DND-41 (cell line): Measurements from ENCODE around the gene NLRP13.

ENCODE experiments used
- ATAC-seq: fragments of 200-7000 bp; cut with Tn5 transposase; 3 replicates; pipeline ENCODE4 v1.9.1; 2021; ENCODE audit warnings: low read depth; ENCODE audit not compliant: insufficient read depth
- DNase-seq: peaks from one replicate; pipeline ENCODE4 v3.0.0-alpha.2; 2020
- H2AFZ ChIP-seq: 2 replicates; pipeline ENCODE4 v1.6.0; 2012; ENCODE audit warnings: low read depth, low read length
- H3K27ac ChIP-seq: 2 replicates; pipeline ENCODE4 v1.5.1; 2012; ENCODE audit warnings: low read length, inconsistent platforms
- H3K27me3 ChIP-seq: fragments of 200-600 bp; sonication (generic); 2 replicates; pipeline ENCODE4 v1.6.0; 2012; ENCODE audit warnings: low read length, mild to moderate bottlenecking, inconsistent platforms; ENCODE audit not compliant: insufficient read depth, poor library complexity
- H3K36me3 ChIP-seq: 2 replicates; pipeline ENCODE4 v1.5.1; 2012; ENCODE audit warnings: low read length, inconsistent platforms; ENCODE audit not compliant: insufficient read depth
- H3K4me1 ChIP-seq: 2 replicates; pipeline ENCODE4 v1.5.1; 2012; ENCODE audit warnings: mild to moderate bottlenecking, low read length; ENCODE audit not compliant: insufficient read depth
- H3K4me2 ChIP-seq: 2 replicates; pipeline ENCODE4 v1.6.0; 2012; ENCODE audit warnings: mild to moderate bottlenecking, moderate library complexity, low read length, inconsistent platforms; ENCODE audit not compliant: insufficient read depth
- H3K4me3 ChIP-seq, 2 experiments: fragments of 200-600 bp in 1 of 2; shearing (Covaris generic) in 1 of 2; 2 replicates each; pipeline ENCODE4 v1.5.1; 2012 to 2016; ENCODE audit warnings: inconsistent platforms in 2 of 2, low read length in 2 of 2, mild to moderate bottlenecking in 2 of 2, low read depth in 1 of 2, moderate library complexity in 1 of 2
- H3K79me2 ChIP-seq: 2 replicates; pipeline ENCODE4 v1.6.0; 2012; ENCODE audit warnings: low read length, inconsistent platforms; ENCODE audit not compliant: insufficient read depth
- H3K9ac ChIP-seq: 2 replicates; pipeline ENCODE4 v1.6.0; 2012; ENCODE audit warnings: low read depth, mild to moderate bottlenecking, inconsistent platforms, low read length, moderate library complexity
- H3K9me3 ChIP-seq: 2 replicates; pipeline ENCODE4 v1.5.1; 2012; ENCODE audit warnings: low read length, moderate library complexity, mild to moderate bottlenecking, inconsistent platforms; ENCODE audit not compliant: insufficient read depth, severe bottlenecking
- H4K20me1 ChIP-seq: 2 replicates; pipeline ENCODE4 v1.6.0; 2012; ENCODE audit warnings: low read length; ENCODE audit not compliant: insufficient read depth
- EZH2 ChIP-seq: IDR thresholded peaks from 3 replicates; pipeline ENCODE4 v1.6.1; 2012; ENCODE audit warnings: borderline replicate concordance, low read depth, mild to moderate bottlenecking, moderate library complexity, low read length, inconsistent platforms; ENCODE audit not compliant: severe bottlenecking
- TF ChIP-seq, protein P1 (sequence below): IDR thresholded peaks from 2 replicates; pipeline ENCODE4 v1.5.1; 2012; ENCODE audit warnings: borderline replicate concordance, low read length, moderate library complexity, mild to moderate bottlenecking; ENCODE audit not compliant: poor library complexity, severe bottlenecking; ENCODE audit errors: extremely low read depth

The NLRP13 gene

GRCh38 chr19:55912916-55913315 is 19.2 kb downstream of the NLRP13 start:
- Histone ChIP-seq H3K27me3 (peaks cover 2% of the 10 kb centered on the region), H3K9me3 (no peaks in the 10 kb centered on the region), H2AFZ (no peak overlapping the region), H3K79me2 (no peaks in the 10 kb centered on the region), H4K20me1 (no peaks in the 10 kb centered on the region), H3K36me3 (no peaks in the 10 kb centered on the region), H3K4me3 (no peak overlapping the region), H3K4me1 (no peaks in the 10 kb centered on the region), H3K4me2 (no peak overlapping the region), H3K9ac (no peak overlapping the region), H3K27ac (no peak overlapping the region)
- TF ChIP-seq, protein P1, sequence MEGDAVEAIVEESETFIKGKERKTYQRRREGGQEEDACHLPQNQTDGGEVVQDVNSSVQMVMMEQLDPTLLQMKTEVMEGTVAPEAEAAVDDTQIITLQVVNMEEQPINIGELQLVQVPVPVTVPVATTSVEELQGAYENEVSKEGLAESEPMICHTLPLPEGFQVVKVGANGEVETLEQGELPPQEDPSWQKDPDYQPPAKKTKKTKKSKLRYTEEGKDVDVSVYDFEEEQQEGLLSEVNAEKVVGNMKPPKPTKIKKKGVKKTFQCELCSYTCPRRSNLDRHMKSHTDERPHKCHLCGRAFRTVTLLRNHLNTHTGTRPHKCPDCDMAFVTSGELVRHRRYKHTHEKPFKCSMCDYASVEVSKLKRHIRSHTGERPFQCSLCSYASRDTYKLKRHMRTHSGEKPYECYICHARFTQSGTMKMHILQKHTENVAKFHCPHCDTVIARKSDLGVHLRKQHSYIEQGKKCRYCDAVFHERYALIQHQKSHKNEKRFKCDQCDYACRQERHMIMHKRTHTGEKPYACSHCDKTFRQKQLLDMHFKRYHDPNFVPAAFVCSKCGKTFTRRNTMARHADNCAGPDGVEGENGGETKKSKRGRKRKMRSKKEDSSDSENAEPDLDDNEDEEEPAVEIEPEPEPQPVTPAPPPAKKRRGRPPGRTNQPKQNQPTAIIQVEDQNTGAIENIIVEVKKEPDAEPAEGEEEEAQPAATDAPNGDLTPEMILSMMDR, result no peak
- TF ChIP-seq EZH2, result no peak
- ATAC-seq, result no peak
- no peak for DNase-seq

DNA sequence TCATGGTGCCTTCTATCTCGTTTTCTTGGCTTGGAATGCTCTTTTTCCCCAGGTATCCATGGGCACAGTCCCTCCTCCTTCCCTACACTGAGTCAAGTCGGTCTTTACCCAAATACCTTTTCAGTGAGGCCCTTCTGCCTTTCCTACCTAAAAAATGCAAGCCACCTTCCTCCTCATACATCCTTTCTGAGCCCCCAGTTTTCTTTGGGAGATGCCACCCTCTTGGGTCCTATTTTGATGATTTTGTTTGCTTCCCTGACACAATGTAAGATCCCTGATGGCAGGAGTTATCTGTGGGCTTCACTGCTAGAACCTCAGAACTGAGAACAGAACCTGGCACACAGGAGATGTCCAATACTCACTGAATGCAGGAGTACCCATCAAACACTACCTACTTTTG is 22.3 kb downstream of the NLRP13 start:
- no peak overlapping the region for H3K9ac ChIP-seq

DNA sequence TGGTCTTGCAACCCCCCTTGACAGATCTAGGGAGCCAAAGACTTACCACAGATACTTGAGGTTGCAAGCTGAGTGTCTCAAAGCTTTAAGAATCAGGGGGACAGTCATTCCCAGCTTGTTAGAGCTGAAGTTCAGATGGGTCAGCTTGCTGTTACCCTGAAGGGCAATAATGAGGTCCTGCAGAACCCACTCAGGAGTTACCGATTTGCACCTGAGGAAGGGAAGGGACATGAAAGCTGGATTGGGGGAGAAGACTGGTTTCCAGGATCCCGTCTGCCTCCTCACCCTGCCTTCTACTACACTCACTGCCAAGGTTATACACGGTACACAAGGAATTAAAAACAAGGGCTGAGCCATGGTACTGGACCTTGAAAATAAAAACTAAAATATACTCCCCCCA is 24.4 kb downstream of the NLRP13 start:
- Histone ChIP-seq H2AFZ (no peak overlapping the region), H3K9me3 (no peaks in the 10 kb centered on the region), H3K4me3 (no peak overlapping the region), H3K79me2 (no peaks in the 10 kb centered on the region), H3K9ac (no peak overlapping the region), H3K27me3 (peaks cover 2% of the 10 kb centered on the region), H3K4me2 (no peak overlapping the region), H3K36me3 (no peaks in the 10 kb centered on the region), H3K27ac (no peak overlapping the region), H3K4me1 (no peaks in the 10 kb centered on the region), H4K20me1 (no peaks in the 10 kb centered on the region)
- no peak for DNase-seq
- no peak for ATAC-seq
- no peak for TF ChIP-seq EZH2
- TF ChIP-seq, protein P1, result no peak

More for the DNA sequence above, 22.3 kb downstream of the NLRP13 start:
- Histone ChIP-seq H3K4me1 (no peaks in the 10 kb centered on the region), H3K79me2 (no peaks in the 10 kb centered on the region), H3K27ac (no peak overlapping the region), H3K27me3 (peaks cover 2% of the 10 kb centered on the region), H3K9me3 (no peaks in the 10 kb centered on the region), H3K36me3 (no peaks in the 10 kb centered on the region), H2AFZ (no peak overlapping the region), H3K4me2 (no peak overlapping the region), H4K20me1 (no peaks in the 10 kb centered on the region), H3K4me3 (no peak overlapping the region)
- ATAC-seq (no peak), DNase-seq (no peak)
- TF ChIP-seq EZH2, result no peak
- TF ChIP-seq, protein P1, result no peak

- no peaks in the 10 kb centered on the region for H3K9me3 ChIP-seq
- no peaks in the 10 kb centered on the region for H3K4me1 ChIP-seq
- no peak overlapping the region for H2AFZ ChIP-seq
- no peak overlapping the region for H3K9ac ChIP-seq
- no peak overlapping the region for H3K4me2 ChIP-seq
- no peak for DNase-seq
- no peak for ATAC-seq
- H3K36me3 ChIP-seq, result no peaks in the 10 kb centered on the region
- H3K79me2 ChIP-seq, result no peaks in the 10 kb centered on the region
- no peaks in the 10 kb centered on the region for H4K20me1 ChIP-seq
- H3K27ac ChIP-seq, result no peak overlapping the region
- TF ChIP-seq, protein P1, result no peak
- TF ChIP-seq EZH2, result no peak
- peaks cover 2% of the 10 kb centered on the region for H3K27me3 ChIP-seq
- no peak overlapping the region for H3K4me3 ChIP-seq
Observed at GRCh38 chr19:55907286-55907685, 24.9 kb downstream of the NLRP13 start.
